ENCODE measurements around the gene TBC1D25. TPM values are rescaled to one million over a fixed set of nuclear protein-coding genes. Genes with fewer than 3 reads are reported as not detected.

The TBC1D25 gene
- total and polyA plus RNA-seq, 2 experiments from 2014 or later = 1.9 to 4.5 TPM

- TF ChIP-seq, protein P1, sequence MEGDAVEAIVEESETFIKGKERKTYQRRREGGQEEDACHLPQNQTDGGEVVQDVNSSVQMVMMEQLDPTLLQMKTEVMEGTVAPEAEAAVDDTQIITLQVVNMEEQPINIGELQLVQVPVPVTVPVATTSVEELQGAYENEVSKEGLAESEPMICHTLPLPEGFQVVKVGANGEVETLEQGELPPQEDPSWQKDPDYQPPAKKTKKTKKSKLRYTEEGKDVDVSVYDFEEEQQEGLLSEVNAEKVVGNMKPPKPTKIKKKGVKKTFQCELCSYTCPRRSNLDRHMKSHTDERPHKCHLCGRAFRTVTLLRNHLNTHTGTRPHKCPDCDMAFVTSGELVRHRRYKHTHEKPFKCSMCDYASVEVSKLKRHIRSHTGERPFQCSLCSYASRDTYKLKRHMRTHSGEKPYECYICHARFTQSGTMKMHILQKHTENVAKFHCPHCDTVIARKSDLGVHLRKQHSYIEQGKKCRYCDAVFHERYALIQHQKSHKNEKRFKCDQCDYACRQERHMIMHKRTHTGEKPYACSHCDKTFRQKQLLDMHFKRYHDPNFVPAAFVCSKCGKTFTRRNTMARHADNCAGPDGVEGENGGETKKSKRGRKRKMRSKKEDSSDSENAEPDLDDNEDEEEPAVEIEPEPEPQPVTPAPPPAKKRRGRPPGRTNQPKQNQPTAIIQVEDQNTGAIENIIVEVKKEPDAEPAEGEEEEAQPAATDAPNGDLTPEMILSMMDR (conservative IDR thresholded peaks at IDR 0.05; ENCODE audit: low read depth in 2 of 2) = no peak
- TF ChIP-seq EZH2 (IDR thresholded peaks at IDR 0.05; ENCODE audit: low read depth, unreplicated experiment) (no peak), ETS1 (IDR thresholded peaks at IDR 0.05) (no peak), JUNB (IDR thresholded peaks at IDR 0.05; ENCODE audit: unreplicated experiment) (no peak), ZNF331 (CRISPR knock-in tag; IDR thresholded peaks at IDR 0.05; ENCODE audit: low read depth) (no peak), ZNF114 (CRISPR knock-in tag; IDR thresholded peaks at IDR 0.05) (no peak), CREB1 (CRISPR knock-in tag; IDR thresholded peaks at IDR 0.05; ENCODE audit: low read depth) (no peak), POLR2AphosphoS5 (IDR thresholded peaks at IDR 0.05; ENCODE audit: low read depth) (no peak), NANOG (IDR thresholded peaks at IDR 0.05; ENCODE audit: borderline replicate concordance) (no peak)
Observed at GRCh38 chrX:48514126-48514806, 25.2 kb upstream of the TBC1D25 start (continued).

DNA sequence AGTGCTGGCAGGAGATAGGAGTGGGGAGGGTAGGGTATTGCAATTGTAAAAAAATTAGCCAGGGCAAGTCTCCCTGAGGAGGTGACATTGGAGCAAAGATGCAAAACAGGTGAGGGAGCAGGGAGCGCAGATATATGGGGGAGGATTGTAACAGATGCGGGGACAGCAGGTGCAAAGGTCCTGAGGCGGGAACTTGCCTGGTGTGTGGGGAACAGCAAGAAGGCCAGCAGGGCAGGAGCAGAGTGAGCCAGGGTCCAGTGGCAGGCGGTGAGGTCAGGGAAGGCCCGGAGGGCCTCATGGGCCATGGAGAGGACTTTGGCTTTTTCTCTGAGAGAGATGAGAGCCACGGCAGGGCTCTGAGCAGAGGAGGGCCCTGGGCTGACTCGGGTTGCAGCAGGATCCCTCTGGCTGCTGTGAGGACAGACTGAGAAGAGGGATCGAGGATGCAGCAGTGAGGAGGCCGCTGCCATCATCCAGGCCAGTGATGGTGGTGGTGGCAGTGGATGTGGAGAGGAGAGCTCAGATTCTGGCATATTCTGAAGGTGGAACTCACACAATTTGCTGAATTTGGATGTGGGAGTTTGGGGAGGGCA, 24.6 kb upstream of the TBC1D25 start:
- Histone ChIP-seq H3K36me3 (ENCODE audit: insufficient read depth) (no peaks in the 10 kb centered on the region), H3K79me2 (replicated peaks; ENCODE audit: insufficient read depth) (no peaks in the 10 kb centered on the region), H3K4me3 (no peak overlapping the region), H3F3A (replicated peaks; ENCODE audit: low read depth) (no peaks in the 10 kb centered on the region), H3K4me2 (no peak overlapping the region), H3K4me1 (ENCODE audit: insufficient read depth) (no peaks in the 10 kb centered on the region), H2AFZ (no peak overlapping the region), H3K9me2 (ENCODE audit: insufficient read depth) (no peaks in the 10 kb centered on the region), H3K27ac (ENCODE audit: low read depth) (no peak overlapping the region), H4K20me1 (replicated peaks; ENCODE audit: insufficient read depth) (no peaks in the 10 kb centered on the region), H3K27me3 (ENCODE audit: insufficient read depth) (no peaks in the 10 kb centered on the region)
- ATAC-seq = no peak
- Mint-ChIP-seq H3K36me3 (ENCODE audit: low read depth) (peaks cover 10% of the 10 kb centered on the region; the same call in 2 of the 3 replicates), H3K27ac (no peak overlapping the region), H3K4me1 (peaks cover under 1% of the 10 kb centered on the region; the same call in 1 of the 3 replicates), H3K9me3 (no peaks in the 10 kb centered on the region), H3K27me3 (ENCODE audit: insufficient read depth, low read depth, poor library complexity) (peaks cover 6% of the 10 kb centered on the region), H3K4me3 (no peak overlapping the region)
- no peak for DNase-seq (ENCODE audit: low spot score)
- TF ChIP-seq, protein P2, sequence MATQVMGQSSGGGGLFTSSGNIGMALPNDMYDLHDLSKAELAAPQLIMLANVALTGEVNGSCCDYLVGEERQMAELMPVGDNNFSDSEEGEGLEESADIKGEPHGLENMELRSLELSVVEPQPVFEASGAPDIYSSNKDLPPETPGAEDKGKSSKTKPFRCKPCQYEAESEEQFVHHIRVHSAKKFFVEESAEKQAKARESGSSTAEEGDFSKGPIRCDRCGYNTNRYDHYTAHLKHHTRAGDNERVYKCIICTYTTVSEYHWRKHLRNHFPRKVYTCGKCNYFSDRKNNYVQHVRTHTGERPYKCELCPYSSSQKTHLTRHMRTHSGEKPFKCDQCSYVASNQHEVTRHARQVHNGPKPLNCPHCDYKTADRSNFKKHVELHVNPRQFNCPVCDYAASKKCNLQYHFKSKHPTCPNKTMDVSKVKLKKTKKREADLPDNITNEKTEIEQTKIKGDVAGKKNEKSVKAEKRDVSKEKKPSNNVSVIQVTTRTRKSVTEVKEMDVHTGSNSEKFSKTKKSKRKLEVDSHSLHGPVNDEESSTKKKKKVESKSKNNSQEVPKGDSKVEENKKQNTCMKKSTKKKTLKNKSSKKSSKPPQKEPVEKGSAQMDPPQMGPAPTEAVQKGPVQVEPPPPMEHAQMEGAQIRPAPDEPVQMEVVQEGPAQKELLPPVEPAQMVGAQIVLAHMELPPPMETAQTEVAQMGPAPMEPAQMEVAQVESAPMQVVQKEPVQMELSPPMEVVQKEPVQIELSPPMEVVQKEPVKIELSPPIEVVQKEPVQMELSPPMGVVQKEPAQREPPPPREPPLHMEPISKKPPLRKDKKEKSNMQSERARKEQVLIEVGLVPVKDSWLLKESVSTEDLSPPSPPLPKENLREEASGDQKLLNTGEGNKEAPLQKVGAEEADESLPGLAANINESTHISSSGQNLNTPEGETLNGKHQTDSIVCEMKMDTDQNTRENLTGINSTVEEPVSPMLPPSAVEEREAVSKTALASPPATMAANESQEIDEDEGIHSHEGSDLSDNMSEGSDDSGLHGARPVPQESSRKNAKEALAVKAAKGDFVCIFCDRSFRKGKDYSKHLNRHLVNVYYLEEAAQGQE (IDR thresholded peaks at IDR 0.05; ENCODE audit: unreplicated experiment) = no peak
- TF ChIP-seq ZNF114 (CRISPR knock-in tag; IDR thresholded peaks at IDR 0.05) (no peak), NANOG (IDR thresholded peaks at IDR 0.05; ENCODE audit: borderline replicate concordance) (no peak), POLR2AphosphoS5 (IDR thresholded peaks at IDR 0.05; ENCODE audit: low read depth) (no peak), ETS1 (IDR thresholded peaks at IDR 0.05) (no peak), STAT1 (IDR thresholded peaks at IDR 0.05; ENCODE audit: unreplicated experiment) (no peak), ZNF331 (CRISPR knock-in tag; IDR thresholded peaks at IDR 0.05; ENCODE audit: low read depth) (no peak), JUNB (IDR thresholded peaks at IDR 0.05; ENCODE audit: unreplicated experiment) (no peak), EZH2 (IDR thresholded peaks at IDR 0.05; ENCODE audit: low read depth, unreplicated experiment) (no peak), EZH2phosphoT487 (IDR thresholded peaks at IDR 0.05; ENCODE audit: unreplicated experiment) (no peak)
- TF ChIP-seq, protein P1 (conservative IDR thresholded peaks at IDR 0.05; ENCODE audit: low read depth in 2 of 2) = no peak

Measured in GM23338 (cell line).